Thymus (tissue), 11 donors: ENCODE results near the gene DYNLT1. TPM values are rescaled to one million over a fixed set of nuclear protein-coding genes. Genes with fewer than 3 reads are reported as not detected.
A peak's percentile ranks its signal among the peaks of the same experiment; 100 is the strongest.
"Not testable (repeated sequence)": the region's sequence is repeated elsewhere in the genome, so short reads cannot be mapped to it uniquely, and the experiment has no call there.

ENCODE experiments used
- DNase-seq, 9 donors: peaks; one replicate each; pipeline ENCODE4 v3.0.0-alpha.2; 2013; ENCODE audit warnings: low spot score in 9 of 9, low read depth in 6 of 9, missing footprints in 1 of 9
- H3K27ac ChIP-seq, 2 donors: one replicate each; pipeline ENCODE4 v1.5.1; 2013; ENCODE audit warnings: control low read depth in 1 of 2, low read depth in 1 of 2, low read length in 1 of 2, mild to moderate bottlenecking in 1 of 2, moderate library complexity in 1 of 2
- H3K27me3 ChIP-seq, 2 donors: one replicate each; pipeline ENCODE4 v1.5.1; 2013; ENCODE audit warnings: low read length in 1 of 2; ENCODE audit not compliant: control insufficient read depth in 2 of 2, insufficient read depth in 1 of 2
- H3K36me3 ChIP-seq, 2 donors: one replicate each; pipeline ENCODE4 v1.5.1; 2013; ENCODE audit warnings: low read length in 1 of 2, mild to moderate bottlenecking in 1 of 2, moderate library complexity in 1 of 2; ENCODE audit not compliant: control insufficient read depth in 2 of 2, insufficient read depth in 2 of 2
- H3K4me1 ChIP-seq, 2 donors: one replicate each; pipeline ENCODE4 v1.5.1; 2013; ENCODE audit warnings: low read length in 2 of 2; ENCODE audit not compliant: control insufficient read depth in 2 of 2, insufficient read depth in 2 of 2
- H3K4me3 ChIP-seq, 2 donors: one replicate each; pipeline ENCODE4 v1.5.1; 2013; ENCODE audit warnings: low read length in 2 of 2, control low read depth in 1 of 2, mild to moderate bottlenecking in 1 of 2
- H3K9me3 ChIP-seq, 2 donors: one replicate each; pipeline ENCODE4 v1.5.1; 2013; ENCODE audit warnings: low read length in 1 of 2, mild to moderate bottlenecking in 1 of 2; ENCODE audit not compliant: control insufficient read depth in 2 of 2, insufficient read depth in 1 of 2
- WGBS: extraction: QIAGEN DNeasy Blood & Tissue Kit; methylation state at CpG from one replicate; pipeline ENCODE4 v1.1.7; 2013; 5-methylcytosine and 5-hydroxymethylcytosine counted together
- polyA plus RNA-seq: library from polyadenylated mRNA; stranded (reverse); fragments of 200-250 nt; gene quantifications from one replicate; pipeline ENCODE4 v1.2.3, GENCODE V29; 2013
- total RNA-seq: library from RNA; stranded (reverse); fragments of 120-200 nt; gene quantifications from one replicate; pipeline ENCODE4 v1.2.4, GENCODE V29; 2013
- donor health status: healthy.

Gene DYNLT1
- total and polyA plus RNA-seq, 2 donors: 46.1 to 248 TPM

- Histone ChIP-seq H3K27me3 (no peaks in the 10 kb centered on the region), H3K4me1 (peaks cover 16 to 21% of the 10 kb centered on the region in 2 donors), H3K4me3 (no peak overlapping the region), H3K9me3 (no peaks in the 10 kb centered on the region), H3K27ac (peak overlapping the region in 1 of 2 donors; percentile 13), H3K36me3 (peaks cover 39 to 51% of the 10 kb centered on the region in 2 donors)
- WGBS: 98% methylated on average over 3 of the region's 3 CpGs
- no peak for DNase-seq
Measured at GRCh38 chr6:158638324-158638854, 6.2 kb downstream of the DYNLT1 start.

- Histone ChIP-seq H3K36me3 (peaks cover 43 to 63% of the 10 kb centered on the region in 2 donors), H3K27me3 (no peaks in the 10 kb centered on the region), H3K4me3 (no peak overlapping the region), H3K27ac (no peak overlapping the region), H3K9me3 (no peaks in the 10 kb centered on the region), H3K4me1 (peaks cover 3 to 9% of the 10 kb centered on the region in 2 donors)
- no peak for DNase-seq
- 98% methylated on average over 8 of the region's 8 CpGs for WGBS
Measured at GRCh38 chr6:158636778-158637177, 7.8 kb downstream of the DYNLT1 start.

GRCh38 chr6:158635427-158636073, 9.0 kb downstream of the DYNLT1 start:
- H3K9me3 ChIP-seq: no peaks in the 10 kb centered on the region
- no peak overlapping the region for H3K27ac ChIP-seq
- H3K4me3 ChIP-seq: no peak overlapping the region
- H3K4me1 ChIP-seq: peaks cover 3 to 12% of the 10 kb centered on the region in 2 donors
- DNase-seq: no peak
- H3K36me3 ChIP-seq: peaks cover 53 to 73% of the 10 kb centered on the region in 2 donors
- H3K27me3 ChIP-seq: no peaks in the 10 kb centered on the region
- 96% methylated on average over 7 of the region's 7 CpGs for WGBS

GRCh38 chr6:158634695-158635426, 9.7 kb downstream of the DYNLT1 start:
- DNase-seq: no peak
- no peak overlapping the region for H3K4me3 ChIP-seq
- no peaks in the 10 kb centered on the region for H3K27me3 ChIP-seq
- peaks cover 52 to 71% of the 10 kb centered on the region in 2 donors for H3K36me3 ChIP-seq
- no peaks in the 10 kb centered on the region for H3K9me3 ChIP-seq
- peaks cover 3 to 9% of the 10 kb centered on the region in 2 donors for H3K4me1 ChIP-seq
- 64% methylated on average over 6 of the region's 6 CpGs for WGBS
- H3K27ac ChIP-seq: no peak overlapping the region

- H3K27ac ChIP-seq: no peak overlapping the region
- 99% methylated on average over 11 of the region's 11 CpGs for WGBS
- no peaks in the 10 kb centered on the region for H3K27me3 ChIP-seq
- no peaks in the 10 kb centered on the region for H3K9me3 ChIP-seq
- peaks cover 3 to 9% of the 10 kb centered on the region in 2 donors for H3K4me1 ChIP-seq
- DNase-seq: no peak
- H3K36me3 ChIP-seq: peaks cover 55 to 80% of the 10 kb centered on the region in 2 donors
- no peak overlapping the region for H3K4me3 ChIP-seq
Measured at GRCh38 chr6:158633127-158633526, 11.4 kb downstream of the DYNLT1 start.

- H3K9me3 ChIP-seq, H3K4me1 ChIP-seq, H3K27ac ChIP-seq, H3K4me3 ChIP-seq, H3K27me3 ChIP-seq, DNase-seq: not testable (repeated sequence)
- 98% methylated on average over 3 of the region's 3 CpGs for WGBS
- peaks cover 60 to 83% of the 10 kb centered on the region in 2 donors for H3K36me3 ChIP-seq
Measured at GRCh38 chr6:158632538-158633119, 11.9 kb downstream of the DYNLT1 start.

GRCh38 chr6:158631678-158632537, 12.6 kb downstream of the DYNLT1 start:
- Histone ChIP-seq H3K27me3 (no peaks in the 10 kb centered on the region), H3K4me3 (no peak overlapping the region), H3K27ac (peak overlapping the region in 1 of 2 donors; percentile 39), H3K36me3 (peaks cover 65 to 83% of the 10 kb centered on the region in 2 donors), H3K4me1 (peaks cover 3 to 9% of the 10 kb centered on the region in 2 donors), H3K9me3 (no peaks in the 10 kb centered on the region)
- no peak for DNase-seq
- WGBS: 91% methylated on average over 19 of the region's 19 CpGs

- 92% methylated on average over 19 of the region's 19 CpGs for WGBS
- Histone ChIP-seq H3K9me3 (no peaks in the 10 kb centered on the region), H3K4me3 (no peak overlapping the region), H3K4me1 (peaks cover 3 to 9% of the 10 kb centered on the region in 2 donors), H3K27ac (peak overlapping the region; percentile 39 to 49), H3K27me3 (no peaks in the 10 kb centered on the region), H3K36me3 (peaks cover 66 to 82% of the 10 kb centered on the region in 2 donors)
- no peak for DNase-seq
Measured at GRCh38 chr6:158630938-158631616, 13.5 kb downstream of the DYNLT1 start.
